H1 (cell line): Measurements from ENCODE around the gene ASRGL1. TPM values are rescaled to one million over a fixed set of nuclear protein-coding genes. Genes with fewer than 3 reads are reported as not detected.

Source experiments
- CTCF ChIA-PET: fragments of 300-600 bp; sonication (Branson Sonifier 250); formaldehyde crosslinking; loops from one replicate; lab custom pipeline; 2021; ENCODE audit not compliant: partially characterized antibody; lab: Charles Lee
- POLR2A ChIA-PET: fragments of 300-600 bp; sonication (Branson Sonifier 250); formaldehyde crosslinking; loops from one replicate; lab custom pipeline; 2021; ENCODE audit warnings: inconsistent platforms; ENCODE audit not compliant: partially characterized antibody; lab: Charles Lee
- DNase-seq, 2 experiments: peaks; one replicate each; pipeline versions ENCODE4 v3.0.0 to v3.0.0-alpha.2; 2010 to 2022; ENCODE audit warnings: low spot score in 2 of 2, low read depth in 1 of 2, mixed read lengths in 1 of 2
- FAIRE-seq: peaks from 2 replicates; lab custom pipeline; 2011; peaks lifted over from hg19 to GRCh38; lab: Jason Lieb, UNC
- H2AFZ ChIP-seq: 2 replicates; pipeline ENCODE4 v1.8.1; 2012; ENCODE audit warnings: low read length, inconsistent platforms
- H2AK5ac ChIP-seq: 2 replicates; pipeline ENCODE4 v1.6.1; 2013; ENCODE audit warnings: low read depth, low read length
- H2BK120ac ChIP-seq: replicated peaks from 2 replicates; pipeline ENCODE3; 2013; ENCODE audit warnings: low read depth, low read length, inconsistent platforms
- H2BK12ac ChIP-seq: 2 replicates; pipeline ENCODE4 v1.6.1; 2013; ENCODE audit warnings: low read depth, low read length
- H2BK15ac ChIP-seq: 2 replicates; pipeline ENCODE4 v1.6.1; 2013; ENCODE audit warnings: low read length
- H2BK20ac ChIP-seq: 2 replicates; pipeline ENCODE4 v1.6.1; 2013; ENCODE audit warnings: low read length
- H2BK5ac ChIP-seq: 2 replicates; pipeline ENCODE4 v1.6.1; 2013; ENCODE audit warnings: low read depth, low read length
- H3K14ac ChIP-seq: 2 replicates; pipeline ENCODE4 v1.6.1; 2013; ENCODE audit warnings: inconsistent platforms; ENCODE audit not compliant: insufficient read length
- H3K18ac ChIP-seq: 2 replicates; pipeline ENCODE4 v1.6.1; 2013; ENCODE audit warnings: low read length; ENCODE audit errors: extremely low read depth
- H3K23ac ChIP-seq: 2 replicates; pipeline ENCODE4 v1.6.1; 2013; ENCODE audit warnings: inconsistent platforms; ENCODE audit not compliant: insufficient read length
- H3K23me2 ChIP-seq: 2 replicates; pipeline ENCODE4 v1.6.1; 2013; ENCODE audit warnings: low read depth, low read length
- H3K27ac ChIP-seq: 2 replicates; pipeline ENCODE4 v1.6.1; 2011; ENCODE audit warnings: low read depth, low read length, inconsistent platforms
- H3K27me3 ChIP-seq, 4 experiments: replicated peaks in 1 of 4; 1 replicate in 1 of 4; 2 replicates in 3 of 4; pipeline versions ENCODE4 v1.6.1 to v1.8.1; 2011 to 2013; ENCODE audit warnings: low read length in 3 of 4, mild to moderate bottlenecking in 3 of 4, inconsistent platforms in 2 of 4, mixed read lengths in 2 of 4, moderate library complexity in 1 of 4; ENCODE audit not compliant: control insufficient read depth in 3 of 4, insufficient read depth in 3 of 4; ENCODE audit errors: extremely low read depth in 1 of 4
- H3K36me3 ChIP-seq, 4 experiments: 2 replicates each; pipeline versions ENCODE4 v1.6.1 to v1.8.1; 2011 to 2013; ENCODE audit warnings: mild to moderate bottlenecking in 4 of 4, low read length in 3 of 4, moderate library complexity in 2 of 4, control low read depth in 1 of 4, inconsistent platforms in 1 of 4; ENCODE audit not compliant: insufficient read depth in 4 of 4, control insufficient read depth in 2 of 4
- H3K4ac ChIP-seq: replicated peaks from 2 replicates; pipeline ENCODE3; 2013; ENCODE audit warnings: low read length, low read depth, mixed read lengths, inconsistent platforms; ENCODE audit not compliant: insufficient read length
- H3K4me1 ChIP-seq, 4 experiments: replicated peaks in 1 of 4; 1 replicate in 1 of 4; 2 replicates in 3 of 4; pipeline versions ENCODE4 v1.6.1 to v1.8.1; 2011 to 2013; ENCODE audit warnings: low read length in 3 of 4, inconsistent platforms in 2 of 4, mixed read lengths in 1 of 4; ENCODE audit not compliant: insufficient read depth in 4 of 4, control insufficient read depth in 3 of 4
- H3K4me2 ChIP-seq, 2 experiments: 2 replicates each; pipeline versions ENCODE4 v1.6.1 to v1.8.1; 2011 to 2013; ENCODE audit warnings: low read depth in 2 of 2, low read length in 2 of 2, control low read depth in 1 of 2, inconsistent platforms in 1 of 2, mild to moderate bottlenecking in 1 of 2; ENCODE audit not compliant: insufficient read depth in 1 of 2
- H3K4me3 ChIP-seq, 4 experiments: fragments of 200-600, 300-600 bp in 1 of 4; sonication (generic), shearing (Covaris generic), sonication (Bioruptor Twin) in 1 of 4; 2 replicates each; pipeline versions ENCODE4 v1.5.1 to v1.8.1; 2011 to 2016; ENCODE audit warnings: low read length in 4 of 4, low read depth in 3 of 4, control low read depth in 2 of 4, inconsistent platforms in 2 of 4, mild to moderate bottlenecking in 2 of 4, mixed read lengths in 1 of 4, moderate library complexity in 1 of 4; ENCODE audit not compliant: insufficient read depth in 2 of 4; ENCODE audit errors: extremely low read depth in 1 of 4
- H3K56ac ChIP-seq: replicated peaks from 2 replicates; pipeline ENCODE3; 2013; ENCODE audit warnings: low read depth, mild to moderate bottlenecking, mixed read lengths, low read length, inconsistent platforms; ENCODE audit not compliant: insufficient read length
- H3K79me1 ChIP-seq: 2 replicates; pipeline ENCODE4 v1.6.1; 2013; ENCODE audit warnings: low read depth, low read length, control low read depth
- H3K79me2 ChIP-seq, 2 experiments: 2 replicates each; pipeline versions ENCODE4 v1.6.1 to v1.8.1; 2012 to 2013; ENCODE audit warnings: low read length in 2 of 2, mild to moderate bottlenecking in 2 of 2, inconsistent platforms in 1 of 2; ENCODE audit not compliant: insufficient read depth in 2 of 2, control insufficient read depth in 1 of 2
- H3K9ac ChIP-seq, 4 experiments: replicated peaks in 1 of 4; 1 replicate in 1 of 4; 2 replicates in 3 of 4; pipeline versions ENCODE4 v1.6.1 to v1.8.1; 2011 to 2013; ENCODE audit warnings: low read depth in 3 of 4, low read length in 3 of 4, control low read depth in 2 of 4, mild to moderate bottlenecking in 2 of 4, moderate library complexity in 2 of 4, inconsistent platforms in 1 of 4; ENCODE audit errors: extremely low read depth in 1 of 4
- H3K9me3 ChIP-seq, 2 experiments: 2 replicates each; pipeline versions ENCODE4 v1.6.1 to v1.8.1; 2012 to 2013; ENCODE audit warnings: mild to moderate bottlenecking in 2 of 2, moderate library complexity in 2 of 2, control low read depth in 1 of 2, inconsistent platforms in 1 of 2, low read depth in 1 of 2, low read length in 1 of 2, mixed read lengths in 1 of 2; ENCODE audit not compliant: insufficient read depth in 2 of 2
- H4K20me1 ChIP-seq, 2 experiments: replicated peaks in 1 of 2; 2 replicates each; pipeline versions ENCODE3 to v1.8.1; 2011 to 2013; ENCODE audit warnings: inconsistent platforms in 2 of 2, low read length in 2 of 2, mild to moderate bottlenecking in 1 of 2; ENCODE audit not compliant: insufficient read depth in 2 of 2, control insufficient read depth in 1 of 2
- H4K5ac ChIP-seq: 2 replicates; pipeline ENCODE4 v1.6.1; 2013; ENCODE audit warnings: low read length, low read depth, mixed read lengths, inconsistent platforms; ENCODE audit not compliant: insufficient read length
- H4K8ac ChIP-seq: 2 replicates; pipeline ENCODE4 v1.8.0; 2013; ENCODE audit warnings: mild to moderate bottlenecking, moderate library complexity, low read length, inconsistent platforms; ENCODE audit not compliant: insufficient read depth; ENCODE audit errors: extremely low read depth
- H4K91ac ChIP-seq: replicated peaks from 2 replicates; pipeline ENCODE3; 2013; ENCODE audit warnings: low read length, mixed read lengths, inconsistent platforms; ENCODE audit not compliant: insufficient read length
- GTF2F1 ChIP-seq: IDR thresholded peaks from 2 replicates; pipeline ENCODE4 v1.6.1; 2012; ENCODE audit warnings: low read depth, low read length, improper control_type of control experiment, borderline replicate concordance
- PHF8 ChIP-seq: fragments of 200-600 bp; sonication (generic); conservative IDR thresholded peaks from 2 replicates; pipeline ENCODE4 v1.7.1; 2012; ENCODE audit warnings: low read depth, mild to moderate bottlenecking, inconsistent platforms, low read length, moderate library complexity
- POLR2A ChIP-seq, 2 experiments: IDR thresholded peaks; 1 replicate in 1 of 2; 2 replicates in 1 of 2; pipeline ENCODE4 v1.6.1; 2011; ENCODE audit warnings: low read depth in 2 of 2, low read length in 2 of 2, mild to moderate bottlenecking in 2 of 2; ENCODE audit errors: control extremely low read depth in 1 of 2
- TAF7 ChIP-seq: optimal IDR thresholded peaks from 2 replicates; pipeline ENCODE3; 2011; ENCODE audit warnings: low read depth, mild to moderate bottlenecking, inconsistent platforms, low read length, moderate library complexity, borderline replicate concordance
- YY1 ChIP-seq: IDR thresholded peaks from 2 replicates; pipeline ENCODE4 v1.6.1; 2011; ENCODE audit warnings: low read depth, mild to moderate bottlenecking, low read length
- WGBS, 2 experiments: shearing (Covaris generic) in 1 of 2; methylation state at CpG; one replicate each; pipeline versions ENCODE4 v1.1.6 to v1.1.7; 2013 to 2015; ENCODE audit warnings: low lambda C conversion rate in 2 of 2, mixed read lengths in 2 of 2, inconsistent platforms in 1 of 2, low coverage in 1 of 2, missing lambda C conversion rate in 1 of 2; ENCODE audit not compliant: insufficient replicate concordance in 2 of 2, insufficient coverage in 1 of 2, insufficient read length in 1 of 2; ENCODE audit errors: extremely low coverage in 1 of 2, missing lambda C conversion rate in 1 of 2; 5-methylcytosine and 5-hydroxymethylcytosine counted together
- polyA plus RNA-seq, 7 experiments: library from polyadenylated mRNA; depleted of rRNA in 3 of 7; stranded (reverse) in 5 of 7; unstranded in 2 of 7; fragments of >200 nt in 5 of 7; fragments of 200-250 nt in 2 of 7; gene quantifications; 1 replicate in 5 of 7; 2 replicates in 1 of 7; 4 replicates in 1 of 7; pipeline versions ENCODE4 v1.2.1 to v1.2.3, GENCODE V29; 2011 to 2013; ENCODE audit warnings: missing spikeins in 2 of 7, mixed read lengths in 2 of 7
- total RNA-seq: library from RNA; stranded (reverse); fragmentation: NEBNext Ultra II Directional; extraction: Animal tissue kit (Norgen Biotek cat#: 25700); gene quantifications from 2 replicates; pipeline ENCODE4 v1.2.1, GENCODE V29; 2021

Gene ASRGL1
- total and polyA plus RNA-seq, 2 of the 8 experiments (the other 6 are each of a cell fraction or from before 2014, with no cell fraction given), result 19.9 to 23.5 TPM

- Histone ChIP-seq H4K20me1 (no peaks in the 10 kb centered on the region), H3K4me3 (no peak overlapping the region), H2AK5ac (no peak overlapping the region), H3K14ac (no peak overlapping the region), H3K36me3 (no peaks in the 10 kb centered on the region), H3K27me3 (no peaks in the 10 kb centered on the region), H4K91ac (no peak overlapping the region), H3K9ac (no peak overlapping the region), H3K4ac (no peak overlapping the region), H4K8ac (no peak overlapping the region), H2AFZ (no peak overlapping the region), H3K23me2 (no peaks in the 10 kb centered on the region)
- no peak for DNase-seq
- CTCF ChIA-PET, result interaction anchor here (0.9 to 8.6 kb wide), 5 partner anchors 9 to 171 kb away, joined by 3 to 113 read pairs (median 13); partner anchors contain the start of gene SCGB1A1
- POLR2A ChIA-PET, result no interaction called here
- TF ChIP-seq POLR2A (IDR thresholded peaks at IDR 0.05; ENCODE audit: control extremely low read depth in 1 of 2, low read depth in 2 of 2, low read length in 2 of 2), result no peak
- no peak for TF ChIP-seq GTF2F1
- no peak for TF ChIP-seq YY1
- TF ChIP-seq PHF8, result no peak
- TF ChIP-seq TAF7, result no peak
- TF ChIP-seq, all 59 proteins: peak for 0
- Histone ChIP-seq H3K79me2 (no peaks in the 10 kb centered on the region), H2BK20ac (no peak overlapping the region), H2BK12ac (no peak overlapping the region), H3K79me1 (no peaks in the 10 kb centered on the region), H3K56ac (no peak overlapping the region), H2BK120ac (no peak overlapping the region), H3K23ac (no peak overlapping the region), H3K4me1 (no peaks in the 10 kb centered on the region), H4K5ac (no peak overlapping the region), H3K4me2 (no peak overlapping the region), H3K18ac (no peak overlapping the region), H2BK15ac (no peak overlapping the region), H3K27ac (no peak overlapping the region), H2BK5ac (no peak overlapping the region), H3K9me3 (no peaks in the 10 kb centered on the region)
- 81% methylated on average over 11 of the region's 11 CpGs; no CpG with 5 or more reads in 1 of the 2 experiments for WGBS, 2 experiments
- no peak for FAIRE-seq
Observed at GRCh38 chr11:62388999-62389398, 51.8 kb downstream of the ASRGL1 start.
